Suppressor macrophage treated with lipopolysaccharide for 1 hour (primary cell): ENCODE measurements around the gene ELAC2.

Source experiments
- DNase-seq, 3 donors: peaks; one replicate each; pipeline ENCODE4 v3.0.0-alpha.2; 2020 to 2022

ELAC2 gene

DNA sequence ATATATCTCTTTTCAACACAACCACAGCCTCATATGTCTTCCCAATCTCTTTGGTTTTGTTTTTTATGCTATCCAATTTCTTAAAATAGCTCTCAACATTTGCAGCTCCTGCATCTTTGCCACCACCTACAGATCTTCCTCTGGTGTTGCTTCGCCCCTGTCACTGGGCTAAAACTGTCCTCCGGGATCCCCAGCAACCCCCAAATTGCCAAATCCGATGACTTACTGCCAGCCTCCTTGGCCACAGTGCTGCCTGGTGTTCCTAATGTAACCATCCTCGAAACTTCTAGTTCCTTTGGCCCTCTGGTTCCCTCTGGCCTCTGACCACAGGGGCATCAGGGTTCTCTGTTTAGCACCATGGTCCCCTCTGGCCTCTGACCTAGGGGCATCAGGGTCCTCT, 70.8 kb downstream of the ELAC2 start:
- no peak for DNase-seq
